MM.1S (cell line): Measurements from ENCODE around the gene DBF4B.

Experiments
- DNase-seq: peaks from one replicate; pipeline ENCODE4 v3.0.0-alpha.2; 2015
- H2AFZ ChIP-seq: fragments of 300-600 bp; sonication (generic); 2 replicates; pipeline ENCODE4 v1.6.0; 2016; ENCODE audit warnings: antibody characterized with exemption, low read length
- H3F3A ChIP-seq: fragments of 300-600 bp; sonication (generic); 2 replicates; pipeline ENCODE4 v1.6.1; 2016; ENCODE audit warnings: mild to moderate bottlenecking, antibody characterized with exemption, low read length, moderate library complexity, mixed read lengths; ENCODE audit not compliant: insufficient read depth
- H3K27ac ChIP-seq: fragments of 300-600 bp; sonication (generic); 2 replicates; pipeline ENCODE4 v1.5.1; 2016; ENCODE audit warnings: mild to moderate bottlenecking, low read length
- H3K27me3 ChIP-seq: fragments of 300-600 bp; sonication (generic); replicated peaks from 2 replicates; pipeline ENCODE4 v1.6.0; 2016; ENCODE audit warnings: low read length; ENCODE audit not compliant: insufficient read depth
- H3K36me3 ChIP-seq: fragments of 300-600 bp; sonication (generic); replicated peaks from 2 replicates; pipeline ENCODE4 v1.6.1; 2016; ENCODE audit warnings: mild to moderate bottlenecking, low read length, mixed read lengths; ENCODE audit not compliant: insufficient read depth
- H3K4me1 ChIP-seq: fragments of 300-600 bp; sonication (generic); 2 replicates; pipeline ENCODE4 v1.6.1; 2016; ENCODE audit warnings: low read length, mixed read lengths
- H3K4me2 ChIP-seq: fragments of 300-600 bp; sonication (generic); 2 replicates; pipeline ENCODE4 v1.6.0; 2016; ENCODE audit warnings: low read depth, low read length
- H3K4me3 ChIP-seq: fragments of 300-600 bp; sonication (generic); 2 replicates; pipeline ENCODE4 v1.5.1; 2016; ENCODE audit warnings: low read length, mixed read lengths
- H3K79me2 ChIP-seq: fragments of 300-600 bp; sonication (generic); 2 replicates; pipeline ENCODE4 v1.6.1; 2016; ENCODE audit warnings: mixed run types, low read length, mixed read lengths
- H3K9ac ChIP-seq: fragments of 300-600 bp; sonication (generic); 2 replicates; pipeline ENCODE4 v1.6.1; 2016; ENCODE audit warnings: low read length, mixed read lengths
- H3K9me2 ChIP-seq: fragments of 300-600 bp; sonication (generic); replicated peaks from 2 replicates; pipeline ENCODE4 v1.6.1; 2016; ENCODE audit warnings: mild to moderate bottlenecking, low read length, mixed read lengths; ENCODE audit not compliant: insufficient read depth
- H3K9me3 ChIP-seq: fragments of 300-600 bp; sonication (generic); replicated peaks from 2 replicates; pipeline ENCODE4 v1.6.1; 2016; ENCODE audit warnings: mild to moderate bottlenecking, low read length, mixed read lengths; ENCODE audit not compliant: insufficient read depth
- H4K20me1 ChIP-seq: fragments of 300-600 bp; sonication (generic); 2 replicates; pipeline ENCODE4 v1.6.1; 2016; ENCODE audit warnings: mild to moderate bottlenecking, low read length, moderate library complexity, mixed read lengths; ENCODE audit not compliant: insufficient read depth
- EZH2 ChIP-seq: fragments of 300-600 bp; sonication (generic); optimal IDR thresholded peaks from 2 replicates; pipeline ENCODE3; 2017; ENCODE audit warnings: low read depth, mild to moderate bottlenecking, antibody characterized with exemption, low read length, mixed read lengths
- EZH2phosphoT487 ChIP-seq: fragments of 300-600 bp; sonication (generic); IDR thresholded peaks from 2 replicates; pipeline ENCODE4 v1.6.1; 2018; ENCODE audit warnings: antibody characterized with exemption, low read length
- TF ChIP-seq, protein P1 (sequence below): fragments of 300-600 bp; sonication (generic); IDR thresholded peaks from 2 replicates; pipeline ENCODE4 v1.5.1; 2016; ENCODE audit warnings: antibody characterized with exemption, low read length, mixed read lengths

The DBF4B gene

GRCh38 chr17:44757045-44757917, 48.8 kb downstream of the DBF4B start:
- H3K9me3 ChIP-seq, result no peaks in the 10 kb centered on the region
- TF ChIP-seq EZH2, result no peak
- no peak for TF ChIP-seq EZH2phosphoT487
- TF ChIP-seq, protein P1, sequence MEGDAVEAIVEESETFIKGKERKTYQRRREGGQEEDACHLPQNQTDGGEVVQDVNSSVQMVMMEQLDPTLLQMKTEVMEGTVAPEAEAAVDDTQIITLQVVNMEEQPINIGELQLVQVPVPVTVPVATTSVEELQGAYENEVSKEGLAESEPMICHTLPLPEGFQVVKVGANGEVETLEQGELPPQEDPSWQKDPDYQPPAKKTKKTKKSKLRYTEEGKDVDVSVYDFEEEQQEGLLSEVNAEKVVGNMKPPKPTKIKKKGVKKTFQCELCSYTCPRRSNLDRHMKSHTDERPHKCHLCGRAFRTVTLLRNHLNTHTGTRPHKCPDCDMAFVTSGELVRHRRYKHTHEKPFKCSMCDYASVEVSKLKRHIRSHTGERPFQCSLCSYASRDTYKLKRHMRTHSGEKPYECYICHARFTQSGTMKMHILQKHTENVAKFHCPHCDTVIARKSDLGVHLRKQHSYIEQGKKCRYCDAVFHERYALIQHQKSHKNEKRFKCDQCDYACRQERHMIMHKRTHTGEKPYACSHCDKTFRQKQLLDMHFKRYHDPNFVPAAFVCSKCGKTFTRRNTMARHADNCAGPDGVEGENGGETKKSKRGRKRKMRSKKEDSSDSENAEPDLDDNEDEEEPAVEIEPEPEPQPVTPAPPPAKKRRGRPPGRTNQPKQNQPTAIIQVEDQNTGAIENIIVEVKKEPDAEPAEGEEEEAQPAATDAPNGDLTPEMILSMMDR, result no peak
- no peaks in the 10 kb centered on the region for H3K79me2 ChIP-seq
- no peaks in the 10 kb centered on the region for H3K4me1 ChIP-seq
- H3K27me3 ChIP-seq, result peaks cover 36% of the 10 kb centered on the region
- H3K9ac ChIP-seq, result no peak overlapping the region
- H3K4me2 ChIP-seq, result no peak overlapping the region
- H3K9me2 ChIP-seq, result no peaks in the 10 kb centered on the region
- no peaks in the 10 kb centered on the region for H3F3A ChIP-seq
- H4K20me1 ChIP-seq, result no peaks in the 10 kb centered on the region
- no peaks in the 10 kb centered on the region for H3K36me3 ChIP-seq
- no peak overlapping the region for H3K4me3 ChIP-seq
- DNase-seq, result no peak
- no peak overlapping the region for H2AFZ ChIP-seq
- no peak overlapping the region for H3K27ac ChIP-seq

DNA sequence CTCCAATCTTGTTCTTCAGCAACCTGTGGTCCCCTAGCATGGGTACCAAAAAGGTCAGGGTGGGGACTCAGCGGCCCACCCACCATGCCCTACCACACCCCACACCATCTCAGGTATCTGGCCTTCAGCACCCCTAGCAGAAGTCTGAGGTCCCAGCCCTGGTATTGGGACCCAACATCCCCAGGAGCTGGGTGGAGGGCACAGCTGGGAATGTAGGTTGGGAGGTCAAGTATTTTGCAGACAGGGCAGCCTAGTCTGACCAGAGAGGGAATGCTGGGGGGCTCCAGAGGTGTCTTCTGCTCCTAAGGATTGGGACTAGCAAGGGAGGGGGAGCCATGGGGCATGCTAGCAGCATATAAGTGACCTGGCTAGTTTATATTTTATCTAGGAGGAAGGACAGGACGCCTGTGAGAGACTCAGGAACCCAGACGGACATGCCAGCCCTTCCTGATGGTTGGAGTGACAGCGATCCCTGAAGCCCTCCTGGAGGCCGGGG, 49.5 kb downstream of the DBF4B start:
- Histone ChIP-seq H3K4me3 (no peak overlapping the region), H2AFZ (no peak overlapping the region)

GRCh38 chr17:44758414-44759085, 50.1 kb downstream of the DBF4B start, which contains the start of gene ADAM11:
Gene ADAM11 (plus strand): TSS chr17:44758988. CDS start chr17:44759200, 212 bp downstream.
- Histone ChIP-seq H3K27me3 (peaks cover 37% of the 10 kb centered on the region), H3K27ac (no peak within 1 kb of the TSS), H3K9me2 (no peaks in the 10 kb centered on the region), H3K9ac (no peak within 1 kb of the TSS), H3K4me2 (peak within 1 kb of the TSS; percentile 47; the same call in 1 of the 2 replicates), H3K36me3 (no peaks in the 10 kb centered on the region), H2AFZ (no peak within 1 kb of the TSS), H3K4me1 (no peaks in the 10 kb centered on the region), H4K20me1 (no peaks in the 10 kb centered on the region), H3K4me3 (no peak within 1 kb of the TSS; the same call in 1 of the 2 replicates), H3F3A (no peaks in the 10 kb centered on the region), H3K79me2 (no peaks in the 10 kb centered on the region), H3K9me3 (no peaks in the 10 kb centered on the region)
- DNase-seq, result no peak
- TF ChIP-seq EZH2, result no peak
- TF ChIP-seq, protein P1, result no peak
- no peak for TF ChIP-seq EZH2phosphoT487

More for the DNA sequence above, 49.5 kb downstream of the DBF4B start:
- H3K4me1 ChIP-seq, result no peaks in the 10 kb centered on the region
- no peaks in the 10 kb centered on the region for H4K20me1 ChIP-seq
- H3K36me3 ChIP-seq, result no peaks in the 10 kb centered on the region
- no peaks in the 10 kb centered on the region for H3K9me3 ChIP-seq
- H3K4me2 ChIP-seq, result no peak overlapping the region
- DNase-seq, result no peak
- no peak overlapping the region for H3K9ac ChIP-seq
- H3K79me2 ChIP-seq, result no peaks in the 10 kb centered on the region
- peaks cover 37% of the 10 kb centered on the region for H3K27me3 ChIP-seq
- H3K9me2 ChIP-seq, result no peaks in the 10 kb centered on the region
- TF ChIP-seq EZH2phosphoT487, result no peak
- no peak for TF ChIP-seq EZH2
- TF ChIP-seq, protein P1, result no peak
- H3K27ac ChIP-seq, result no peak overlapping the region
- H3F3A ChIP-seq, result no peaks in the 10 kb centered on the region
